ENCODE data around the gene TMEM54. TPM values are rescaled to one million over a fixed set of nuclear protein-coding genes. Genes with fewer than 3 reads are reported as not detected.
A peak's percentile ranks its signal among the peaks of the same experiment; 100 is the strongest.

Gene TMEM54
- total and polyA plus RNA-seq, 9 of the 15 experiments (the other 6 are each of a cell fraction or from before 2014, with no cell fraction given): 1.00 to 16.2 (median 8.2) TPM

DNA sequence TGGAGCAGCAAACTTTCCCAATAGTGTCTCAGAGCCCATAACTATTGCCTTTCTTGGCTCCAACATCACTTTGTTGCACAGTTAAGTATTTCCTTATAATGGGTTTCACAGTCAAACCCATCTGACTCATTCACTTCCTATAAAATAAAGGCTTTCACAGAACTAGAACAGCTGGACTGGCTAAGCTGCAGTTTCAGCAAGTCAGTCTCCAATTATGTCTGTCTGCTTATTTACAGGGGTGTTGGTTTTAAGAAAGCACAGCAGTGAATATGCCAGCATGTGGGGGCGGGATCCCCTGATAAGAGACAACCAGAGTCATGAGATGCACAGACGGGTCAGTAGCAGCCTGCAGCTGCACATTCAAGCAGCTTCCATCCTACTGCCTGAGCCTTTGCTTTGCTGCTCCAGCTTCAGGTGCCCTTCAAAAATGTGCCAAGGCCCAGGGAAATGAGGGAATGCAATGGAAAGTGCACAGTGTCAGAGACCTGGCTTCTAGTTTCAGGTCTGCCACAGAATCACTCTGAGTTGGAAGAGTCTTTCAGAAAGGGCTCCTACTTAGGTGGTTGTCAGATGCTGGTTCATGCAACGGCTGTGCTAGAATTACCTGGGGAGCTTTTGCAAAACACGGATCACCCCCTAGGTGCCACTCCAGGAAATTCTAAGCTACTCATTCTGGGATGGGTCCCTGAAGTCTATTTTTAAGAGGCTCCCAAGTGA is 38.6 kb upstream of the TMEM54 start (continued):
- TF ChIP-seq HCFC1 (IDR thresholded peaks at IDR 0.05; ENCODE audit: low read depth, low read length) (no peak), RFX1 (IDR thresholded peaks at IDR 0.05) (no peak), CHD4 (IDR thresholded peaks at IDR 0.05; ENCODE audit: insufficient read depth, insufficient replicate concordance, low read depth, low read length, poor library complexity, severe bottlenecking) (no peak), ZNF134 (CRISPR knock-in tag; conservative IDR thresholded peaks at IDR 0.05) (no peak), ETV5 (CRISPR knock-in tag; IDR thresholded peaks at IDR 0.05; ENCODE audit: low read depth) (no peak), ZNF589 (CRISPR knock-in tag; IDR thresholded peaks at IDR 0.05; ENCODE audit: low read depth) (peak; percentile 92)
- TF ChIP-seq, protein P1, sequence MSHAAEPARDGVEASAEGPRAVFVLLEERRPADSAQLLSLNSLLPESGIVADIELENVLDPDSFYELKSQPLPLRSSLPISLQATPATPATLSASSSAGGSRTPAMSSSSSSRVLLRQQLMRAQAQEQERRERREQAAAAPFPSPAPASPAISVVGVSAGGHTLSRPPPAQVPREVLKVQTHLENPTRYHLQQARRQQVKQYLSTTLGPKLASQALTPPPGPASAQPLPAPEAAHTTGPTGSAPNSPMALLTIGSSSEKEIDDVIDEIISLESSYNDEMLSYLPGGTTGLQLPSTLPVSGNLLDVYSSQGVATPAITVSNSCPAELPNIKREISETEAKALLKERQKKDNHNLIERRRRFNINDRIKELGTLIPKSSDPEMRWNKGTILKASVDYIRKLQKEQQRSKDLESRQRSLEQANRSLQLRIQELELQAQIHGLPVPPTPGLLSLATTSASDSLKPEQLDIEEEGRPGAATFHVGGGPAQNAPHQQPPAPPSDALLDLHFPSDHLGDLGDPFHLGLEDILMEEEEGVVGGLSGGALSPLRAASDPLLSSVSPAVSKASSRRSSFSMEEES (CRISPR knock-in tag; IDR thresholded peaks at IDR 0.05): peak; percentile 34
- TF ChIP-seq, protein P2, sequence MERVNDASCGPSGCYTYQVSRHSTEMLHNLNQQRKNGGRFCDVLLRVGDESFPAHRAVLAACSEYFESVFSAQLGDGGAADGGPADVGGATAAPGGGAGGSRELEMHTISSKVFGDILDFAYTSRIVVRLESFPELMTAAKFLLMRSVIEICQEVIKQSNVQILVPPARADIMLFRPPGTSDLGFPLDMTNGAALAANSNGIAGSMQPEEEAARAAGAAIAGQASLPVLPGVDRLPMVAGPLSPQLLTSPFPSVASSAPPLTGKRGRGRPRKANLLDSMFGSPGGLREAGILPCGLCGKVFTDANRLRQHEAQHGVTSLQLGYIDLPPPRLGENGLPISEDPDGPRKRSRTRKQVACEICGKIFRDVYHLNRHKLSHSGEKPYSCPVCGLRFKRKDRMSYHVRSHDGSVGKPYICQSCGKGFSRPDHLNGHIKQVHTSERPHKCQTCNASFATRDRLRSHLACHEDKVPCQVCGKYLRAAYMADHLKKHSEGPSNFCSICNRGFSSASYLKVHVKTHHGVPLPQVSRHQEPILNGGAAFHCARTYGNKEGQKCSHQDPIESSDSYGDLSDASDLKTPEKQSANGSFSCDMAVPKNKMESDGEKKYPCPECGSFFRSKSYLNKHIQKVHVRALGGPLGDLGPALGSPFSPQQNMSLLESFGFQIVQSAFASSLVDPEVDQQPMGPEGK (CRISPR knock-in tag; IDR thresholded peaks at IDR 0.05; ENCODE audit: borderline replicate concordance): no peak
- TF ChIP-seq, protein P3, sequence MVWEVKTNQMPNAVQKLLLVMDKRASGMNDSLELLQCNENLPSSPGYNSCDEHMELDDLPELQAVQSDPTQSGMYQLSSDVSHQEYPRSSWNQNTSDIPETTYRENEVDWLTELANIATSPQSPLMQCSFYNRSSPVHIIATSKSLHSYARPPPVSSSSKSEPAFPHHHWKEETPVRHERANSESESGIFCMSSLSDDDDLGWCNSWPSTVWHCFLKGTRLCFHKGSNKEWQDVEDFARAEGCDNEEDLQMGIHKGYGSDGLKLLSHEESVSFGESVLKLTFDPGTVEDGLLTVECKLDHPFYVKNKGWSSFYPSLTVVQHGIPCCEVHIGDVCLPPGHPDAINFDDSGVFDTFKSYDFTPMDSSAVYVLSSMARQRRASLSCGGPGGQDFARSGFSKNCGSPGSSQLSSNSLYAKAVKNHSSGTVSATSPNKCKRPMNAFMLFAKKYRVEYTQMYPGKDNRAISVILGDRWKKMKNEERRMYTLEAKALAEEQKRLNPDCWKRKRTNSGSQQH (CRISPR knock-in tag; IDR thresholded peaks at IDR 0.05): no peak
- TF ChIP-seq, protein P4, sequence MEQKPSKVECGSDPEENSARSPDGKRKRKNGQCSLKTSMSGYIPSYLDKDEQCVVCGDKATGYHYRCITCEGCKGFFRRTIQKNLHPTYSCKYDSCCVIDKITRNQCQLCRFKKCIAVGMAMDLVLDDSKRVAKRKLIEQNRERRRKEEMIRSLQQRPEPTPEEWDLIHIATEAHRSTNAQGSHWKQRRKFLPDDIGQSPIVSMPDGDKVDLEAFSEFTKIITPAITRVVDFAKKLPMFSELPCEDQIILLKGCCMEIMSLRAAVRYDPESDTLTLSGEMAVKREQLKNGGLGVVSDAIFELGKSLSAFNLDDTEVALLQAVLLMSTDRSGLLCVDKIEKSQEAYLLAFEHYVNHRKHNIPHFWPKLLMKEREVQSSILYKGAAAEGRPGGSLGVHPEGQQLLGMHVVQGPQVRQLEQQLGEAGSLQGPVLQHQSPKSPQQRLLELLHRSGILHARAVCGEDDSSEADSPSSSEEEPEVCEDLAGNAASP (IDR thresholded peaks at IDR 0.05): no peak
- TF ChIP-seq, protein P5, sequence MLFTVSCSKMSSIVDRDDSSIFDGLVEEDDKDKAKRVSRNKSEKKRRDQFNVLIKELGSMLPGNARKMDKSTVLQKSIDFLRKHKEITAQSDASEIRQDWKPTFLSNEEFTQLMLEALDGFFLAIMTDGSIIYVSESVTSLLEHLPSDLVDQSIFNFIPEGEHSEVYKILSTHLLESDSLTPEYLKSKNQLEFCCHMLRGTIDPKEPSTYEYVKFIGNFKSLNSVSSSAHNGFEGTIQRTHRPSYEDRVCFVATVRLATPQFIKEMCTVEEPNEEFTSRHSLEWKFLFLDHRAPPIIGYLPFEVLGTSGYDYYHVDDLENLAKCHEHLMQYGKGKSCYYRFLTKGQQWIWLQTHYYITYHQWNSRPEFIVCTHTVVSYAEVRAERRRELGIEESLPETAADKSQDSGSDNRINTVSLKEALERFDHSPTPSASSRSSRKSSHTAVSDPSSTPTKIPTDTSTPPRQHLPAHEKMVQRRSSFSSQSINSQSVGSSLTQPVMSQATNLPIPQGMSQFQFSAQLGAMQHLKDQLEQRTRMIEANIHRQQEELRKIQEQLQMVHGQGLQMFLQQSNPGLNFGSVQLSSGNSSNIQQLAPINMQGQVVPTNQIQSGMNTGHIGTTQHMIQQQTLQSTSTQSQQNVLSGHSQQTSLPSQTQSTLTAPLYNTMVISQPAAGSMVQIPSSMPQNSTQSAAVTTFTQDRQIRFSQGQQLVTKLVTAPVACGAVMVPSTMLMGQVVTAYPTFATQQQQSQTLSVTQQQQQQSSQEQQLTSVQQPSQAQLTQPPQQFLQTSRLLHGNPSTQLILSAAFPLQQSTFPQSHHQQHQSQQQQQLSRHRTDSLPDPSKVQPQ (CRISPR knock-in tag; IDR thresholded peaks at IDR 0.05; ENCODE audit: borderline replicate concordance): no peak
- TF ChIP-seq, protein P6, sequence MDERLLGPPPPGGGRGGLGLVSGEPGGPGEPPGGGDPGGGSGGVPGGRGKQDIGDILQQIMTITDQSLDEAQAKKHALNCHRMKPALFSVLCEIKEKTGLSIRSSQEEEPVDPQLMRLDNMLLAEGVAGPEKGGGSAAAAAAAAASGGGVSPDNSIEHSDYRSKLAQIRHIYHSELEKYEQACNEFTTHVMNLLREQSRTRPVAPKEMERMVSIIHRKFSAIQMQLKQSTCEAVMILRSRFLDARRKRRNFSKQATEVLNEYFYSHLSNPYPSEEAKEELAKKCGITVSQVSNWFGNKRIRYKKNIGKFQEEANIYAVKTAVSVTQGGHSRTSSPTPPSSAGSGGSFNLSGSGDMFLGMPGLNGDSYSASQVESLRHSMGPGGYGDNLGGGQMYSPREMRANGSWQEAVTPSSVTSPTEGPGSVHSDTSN (CRISPR knock-in tag; IDR thresholded peaks at IDR 0.05; ENCODE audit: low read depth): no peak
- TF ChIP-seq, protein P6 (tag; conservative IDR thresholded peaks at IDR 0.05; ENCODE audit: low read depth): 0 out of 2 replicates have a peak, but pooled peaks have one; percentile 47

Measured in K562 (cell line).